ENCODE results near the gene ANO3.

ANO3 gene

DNA sequence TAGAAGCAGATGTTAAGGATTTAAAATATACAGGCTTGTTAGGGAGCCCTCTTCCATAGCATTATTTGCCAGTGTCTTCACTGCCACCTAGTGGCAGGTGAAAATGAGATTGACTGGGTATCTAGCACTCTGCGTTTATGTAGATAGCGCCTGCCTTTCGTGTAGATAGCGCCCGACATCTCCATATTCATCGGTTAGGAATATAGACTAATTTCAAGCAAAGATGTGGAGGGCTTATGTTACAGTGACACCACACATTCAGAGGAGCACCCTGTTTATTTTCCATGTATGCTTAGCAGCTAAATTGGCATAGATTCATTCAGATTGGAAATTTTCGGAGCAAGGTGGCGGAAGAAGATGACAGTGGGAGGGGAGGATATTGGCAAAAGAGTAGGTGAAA lies 318.0 kb downstream of the ANO3 start:
- TF ChIP-seq, protein P1, sequence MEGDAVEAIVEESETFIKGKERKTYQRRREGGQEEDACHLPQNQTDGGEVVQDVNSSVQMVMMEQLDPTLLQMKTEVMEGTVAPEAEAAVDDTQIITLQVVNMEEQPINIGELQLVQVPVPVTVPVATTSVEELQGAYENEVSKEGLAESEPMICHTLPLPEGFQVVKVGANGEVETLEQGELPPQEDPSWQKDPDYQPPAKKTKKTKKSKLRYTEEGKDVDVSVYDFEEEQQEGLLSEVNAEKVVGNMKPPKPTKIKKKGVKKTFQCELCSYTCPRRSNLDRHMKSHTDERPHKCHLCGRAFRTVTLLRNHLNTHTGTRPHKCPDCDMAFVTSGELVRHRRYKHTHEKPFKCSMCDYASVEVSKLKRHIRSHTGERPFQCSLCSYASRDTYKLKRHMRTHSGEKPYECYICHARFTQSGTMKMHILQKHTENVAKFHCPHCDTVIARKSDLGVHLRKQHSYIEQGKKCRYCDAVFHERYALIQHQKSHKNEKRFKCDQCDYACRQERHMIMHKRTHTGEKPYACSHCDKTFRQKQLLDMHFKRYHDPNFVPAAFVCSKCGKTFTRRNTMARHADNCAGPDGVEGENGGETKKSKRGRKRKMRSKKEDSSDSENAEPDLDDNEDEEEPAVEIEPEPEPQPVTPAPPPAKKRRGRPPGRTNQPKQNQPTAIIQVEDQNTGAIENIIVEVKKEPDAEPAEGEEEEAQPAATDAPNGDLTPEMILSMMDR (IDR thresholded peaks at IDR 0.05; ENCODE audit: low read depth, low read length), result peak; percentile 43; the same call in 1 of the 2 replicates
- H3K4me3 ChIP-seq (ENCODE audit: low read depth, low read length), result no peak overlapping the region

DNA sequence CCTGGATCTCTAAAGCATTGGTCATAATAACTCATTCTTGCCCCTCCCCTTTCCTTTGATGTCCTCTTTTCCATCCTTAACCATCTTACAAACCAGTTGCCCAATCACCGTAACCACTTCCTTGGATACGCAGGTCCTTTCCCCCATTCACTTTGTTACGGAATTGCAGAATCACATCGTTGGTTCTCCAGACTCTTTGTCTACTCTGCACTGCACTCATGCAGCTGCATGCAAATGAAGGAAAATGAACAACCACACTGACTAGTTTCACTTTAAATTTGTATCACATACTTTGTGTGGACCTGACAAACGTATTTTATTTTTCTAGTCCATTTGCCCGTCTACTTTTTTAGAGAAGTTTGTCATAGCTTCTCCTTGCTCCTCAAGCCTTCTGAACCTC lies 320.0 kb downstream of the ANO3 start:
- H3K4me3 ChIP-seq (ENCODE audit: low read depth, low read length), result no peak overlapping the region
- TF ChIP-seq, protein P1 (IDR thresholded peaks at IDR 0.05; ENCODE audit: low read depth, low read length), result no peak

DNA sequence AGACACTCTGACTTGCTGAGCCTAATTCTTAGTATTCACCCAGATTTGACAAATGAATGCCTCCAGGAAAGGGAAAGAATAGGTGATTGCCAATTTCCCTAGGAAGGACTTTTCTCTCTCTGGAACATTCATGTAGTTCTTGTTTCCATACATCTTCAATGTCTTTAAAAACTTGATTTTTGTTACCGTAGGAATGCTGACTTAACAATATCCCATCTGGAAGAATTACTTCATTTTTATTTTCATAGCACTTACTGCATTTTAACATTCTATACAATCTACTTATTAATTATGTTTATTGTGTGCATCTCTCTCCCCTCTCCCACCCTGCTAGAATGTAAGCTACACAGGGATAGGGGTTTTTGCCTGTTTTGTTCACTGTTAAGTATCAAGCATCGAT lies 323.4 kb downstream of the ANO3 start:
- TF ChIP-seq, protein P1 (IDR thresholded peaks at IDR 0.05; ENCODE audit: low read depth, low read length), result no peak
- H3K4me3 ChIP-seq (ENCODE audit: low read depth, low read length), result no peak overlapping the region

DNA sequence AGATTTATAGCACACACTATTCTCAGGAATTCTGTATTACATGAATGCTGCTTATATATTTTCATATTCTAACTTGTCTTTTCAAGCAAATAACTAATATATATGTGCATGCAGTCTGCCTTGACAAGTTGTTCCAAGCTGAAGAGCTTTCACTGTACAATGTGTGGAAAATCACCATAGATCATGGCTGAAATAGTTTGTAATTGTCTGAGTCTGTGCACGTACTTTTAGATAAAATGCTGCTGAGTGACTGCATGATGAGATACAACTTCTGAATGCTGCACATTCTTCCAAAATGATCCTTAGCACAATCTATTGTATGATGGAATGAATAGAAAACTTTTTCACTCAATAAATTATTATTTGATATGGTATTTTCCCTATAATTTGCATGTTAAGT lies 331.0 kb downstream of the ANO3 start:
- TF ChIP-seq, protein P1 (IDR thresholded peaks at IDR 0.05; ENCODE audit: low read depth, low read length), result no peak

DNA sequence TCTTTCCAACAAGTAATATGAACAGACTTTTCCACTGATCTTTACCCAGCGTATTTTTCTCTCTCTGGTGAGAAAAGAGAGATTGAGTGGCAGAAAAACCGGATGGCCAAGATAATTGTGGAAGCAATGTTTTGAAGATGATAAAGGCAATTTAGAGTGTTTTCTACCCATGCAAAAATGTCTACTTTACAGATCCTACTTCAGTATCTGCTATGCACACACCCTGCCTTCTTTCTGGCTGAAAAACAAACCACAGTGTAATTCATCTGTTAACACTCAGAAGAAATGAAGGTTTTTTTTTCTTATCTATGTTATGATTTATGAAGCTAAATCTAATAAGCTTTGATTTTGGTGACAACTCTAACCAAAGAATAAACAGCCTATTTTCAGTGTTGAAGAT lies 333.1 kb downstream of the ANO3 start:
- H3K4me3 ChIP-seq (ENCODE audit: low read depth, low read length), result no peak overlapping the region
- TF ChIP-seq, protein P1 (IDR thresholded peaks at IDR 0.05; ENCODE audit: low read depth, low read length), result no peak

More for the DNA sequence above, 331.0 kb downstream of the ANO3 start:
- H3K4me3 ChIP-seq (ENCODE audit: low read depth, low read length), result no peak overlapping the region

DNA sequence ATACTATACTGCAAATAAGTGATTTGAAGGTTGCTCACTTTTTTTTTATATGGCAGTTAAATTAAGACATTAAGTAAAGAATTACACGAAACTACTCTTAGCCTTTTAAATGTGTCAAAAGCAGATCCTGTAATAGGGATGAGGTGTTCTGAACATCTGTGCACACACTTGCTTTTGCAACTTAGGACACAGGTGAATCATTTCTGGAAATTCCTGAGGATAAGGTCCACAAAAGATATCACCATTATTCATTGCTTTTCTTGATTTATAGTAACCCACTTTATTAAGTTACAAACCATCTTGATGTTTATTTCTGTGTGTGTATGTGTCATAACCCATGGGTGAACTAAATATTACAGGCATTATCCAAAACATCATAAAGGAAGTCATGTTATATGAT lies 334.0 kb downstream of the ANO3 start:
- TF ChIP-seq, protein P1 (IDR thresholded peaks at IDR 0.05; ENCODE audit: low read depth, low read length), result no peak
- no peak overlapping the region for H3K4me3 ChIP-seq (ENCODE audit: low read depth, low read length)

DNA sequence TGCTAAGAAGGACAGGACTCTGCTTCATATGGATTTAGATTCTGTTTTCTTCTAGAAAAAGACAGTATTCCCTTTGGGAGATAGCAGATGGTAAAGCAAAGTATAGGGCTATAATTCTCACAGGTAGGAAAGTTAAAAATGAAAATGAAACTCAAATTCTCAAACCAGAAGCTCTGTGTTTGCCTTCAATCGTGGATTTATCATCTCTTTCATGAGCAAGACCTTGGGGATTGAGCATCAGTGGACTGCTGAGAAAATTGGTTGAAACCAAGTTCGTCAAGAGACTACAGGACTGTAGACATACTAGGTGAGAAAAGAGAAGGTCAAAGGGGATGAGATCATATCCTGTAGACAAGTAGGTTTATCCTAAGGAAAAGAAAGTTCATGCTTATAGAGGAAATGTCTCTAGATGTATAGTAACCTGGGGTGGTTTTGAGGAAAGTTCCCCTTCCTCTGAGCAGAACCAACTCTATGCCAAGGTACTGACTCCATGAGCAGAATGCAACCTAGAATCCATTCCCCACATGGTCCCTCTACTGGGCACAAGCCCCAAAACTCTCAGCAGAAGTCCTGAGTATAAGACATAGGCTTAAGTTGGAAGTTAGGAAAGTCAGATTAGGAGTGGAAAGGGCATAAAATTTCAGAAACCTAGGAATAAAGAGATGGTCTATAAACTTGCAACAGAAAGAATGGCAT lies 343.5 kb downstream of the ANO3 start:
- TF ChIP-seq, protein P1 (IDR thresholded peaks at IDR 0.05; ENCODE audit: low read depth, low read length), result no peak
- H3K4me3 ChIP-seq (ENCODE audit: low read depth, low read length), result no peak overlapping the region

Data from WI38 (cell line).